IgD-negative memory B cell (primary cell): ENCODE measurements around the gene PRKRIP1. TPM values are rescaled to one million over a fixed set of nuclear protein-coding genes. Genes with fewer than 3 reads are reported as not detected.
A peak's percentile ranks its signal among the peaks of the same experiment; 100 is the strongest.

Experiments used
- H3K27ac Mint-ChIP-seq, 3 donors: one replicate each; pipeline ENCODE4 v1.8.0; 2020 to 2022; ENCODE audit warnings: mild to moderate bottlenecking in 3 of 3, mixed read lengths in 3 of 3, moderate library complexity in 1 of 3
- H3K27me3 Mint-ChIP-seq: one replicate; pipeline ENCODE4 v1.8.0; 2021; ENCODE audit warnings: mixed read lengths
- H3K36me3 Mint-ChIP-seq: one replicate; pipeline ENCODE4 v1.8.0; 2020; ENCODE audit warnings: mild to moderate bottlenecking, mixed read lengths
- H3K4me1 Mint-ChIP-seq, 3 donors: one replicate each; pipeline ENCODE4 v1.8.0; 2020 to 2022; ENCODE audit warnings: mixed read lengths in 3 of 3, mild to moderate bottlenecking in 1 of 3
- H3K4me3 Mint-ChIP-seq, 4 donors: one replicate each; pipeline ENCODE4 v1.8.0; 2020 to 2022; ENCODE audit warnings: mild to moderate bottlenecking in 4 of 4, mixed read lengths in 4 of 4, moderate library complexity in 3 of 4
- H3K9me3 Mint-ChIP-seq, 3 donors: one replicate each; pipeline ENCODE4 v1.8.0; 2020 to 2021; ENCODE audit warnings: mixed read lengths in 3 of 3, mild to moderate bottlenecking in 1 of 3
- polyA plus RNA-seq: library from polyadenylated mRNA; unstranded; fragments of 300-500 nt; fragmentation: Illumina TruSeq; gene quantifications from one replicate; pipeline ENCODE4 v1.2.3, GENCODE V29; 2021

The PRKRIP1 gene
- polyA plus RNA-seq, 1 donor from 2014 or later: 35.1 TPM

DNA sequence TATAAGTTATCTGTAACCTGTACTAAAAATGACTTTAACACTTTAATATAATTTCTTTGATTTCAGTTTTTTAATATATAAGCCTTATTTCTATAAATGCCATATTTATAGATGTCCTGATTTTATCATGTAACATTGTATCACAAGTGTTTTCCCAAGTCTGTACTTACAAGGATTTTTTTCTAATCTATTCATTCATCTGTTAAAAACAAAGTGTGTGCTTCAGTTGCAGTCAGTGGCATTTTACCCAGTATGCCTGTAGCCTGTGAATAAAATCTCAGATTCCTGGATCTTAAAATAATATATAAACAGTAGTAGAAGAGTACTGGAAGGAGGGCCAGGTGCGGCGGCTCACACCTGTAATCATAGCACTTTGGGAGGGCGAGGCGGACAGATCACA, 17.4 kb downstream of the PRKRIP1 start:
- Mint-ChIP-seq H3K36me3 (peaks cover 26% of the 10 kb centered on the region), H3K9me3 (no peaks in the 10 kb centered on the region), H3K27ac (no peak overlapping the region), H3K4me3 (no peak overlapping the region), H3K27me3 (peaks cover 2% of the 10 kb centered on the region), H3K4me1 (peaks cover 32 to 51% (median 50%) of the 10 kb centered on the region in 3 donors)

DNA sequence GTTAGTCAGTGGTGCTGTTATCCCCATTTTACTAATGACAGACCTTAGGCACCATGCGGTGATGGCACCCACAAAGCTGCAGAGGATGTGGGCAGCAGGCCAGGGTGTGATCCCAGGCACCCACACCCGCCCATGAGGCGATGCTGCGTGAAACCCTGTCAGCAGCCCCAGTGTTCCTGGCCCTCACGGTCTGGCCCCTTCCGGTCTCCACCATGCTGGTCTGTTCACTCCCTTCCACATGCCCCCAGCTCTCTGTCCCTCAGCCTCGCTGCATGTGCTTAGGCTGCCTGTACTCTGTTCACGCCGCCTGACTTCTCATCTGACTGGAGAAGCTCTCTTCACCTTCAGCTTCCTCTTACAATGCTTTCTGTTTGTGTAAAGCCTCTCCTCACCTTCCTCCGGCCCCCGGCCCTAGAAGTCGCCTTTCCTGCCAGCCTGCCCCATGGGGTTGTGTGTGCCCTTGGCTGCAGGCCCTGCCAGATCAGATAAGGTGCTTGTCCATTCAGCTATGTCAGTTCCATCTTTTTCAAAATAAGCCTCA, 19.6 kb downstream of the PRKRIP1 start:
- H3K36me3 Mint-ChIP-seq: peaks cover 20% of the 10 kb centered on the region
- peak overlapping the region; percentile 56 to 94 (median 82) for H3K4me3 Mint-ChIP-seq
- H3K27ac Mint-ChIP-seq: peak overlapping the region; percentile 76 to 95 (median 94)
- no peaks in the 10 kb centered on the region for H3K9me3 Mint-ChIP-seq
- H3K4me1 Mint-ChIP-seq: peaks cover 33 to 58% (median 48%) of the 10 kb centered on the region in 3 donors
- H3K27me3 Mint-ChIP-seq: peaks cover 3% of the 10 kb centered on the region

DNA sequence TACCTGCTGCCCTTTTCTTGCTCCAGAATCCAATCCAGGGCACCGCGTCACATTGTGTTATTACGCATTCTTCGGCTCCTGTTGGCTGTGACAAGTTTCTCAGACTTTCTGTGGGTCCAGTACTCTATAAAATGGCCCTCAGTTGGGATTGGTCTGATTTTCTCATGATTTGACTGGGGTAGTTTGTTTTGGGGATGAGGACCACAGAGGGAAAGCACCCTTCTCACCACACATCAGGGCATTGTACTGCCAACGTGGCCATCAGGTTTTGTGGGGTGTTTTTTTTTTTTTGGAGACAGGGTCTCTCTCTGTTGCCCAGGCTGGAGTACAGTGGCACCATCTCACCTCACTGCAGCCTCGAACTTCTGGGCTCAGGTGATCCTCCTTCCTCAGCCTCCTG, 20.2 kb downstream of the PRKRIP1 start:
- H3K9me3 Mint-ChIP-seq: no peaks in the 10 kb centered on the region
- H3K4me3 Mint-ChIP-seq: peak overlapping the region; percentile 56 to 94 (median 82)
- H3K27me3 Mint-ChIP-seq: peaks cover 5% of the 10 kb centered on the region
- H3K4me1 Mint-ChIP-seq: peaks cover 38 to 64% (median 52%) of the 10 kb centered on the region in 3 donors
- H3K27ac Mint-ChIP-seq: peak overlapping the region; percentile 76 to 95 (median 94)
- H3K36me3 Mint-ChIP-seq: peaks cover 20% of the 10 kb centered on the region

DNA sequence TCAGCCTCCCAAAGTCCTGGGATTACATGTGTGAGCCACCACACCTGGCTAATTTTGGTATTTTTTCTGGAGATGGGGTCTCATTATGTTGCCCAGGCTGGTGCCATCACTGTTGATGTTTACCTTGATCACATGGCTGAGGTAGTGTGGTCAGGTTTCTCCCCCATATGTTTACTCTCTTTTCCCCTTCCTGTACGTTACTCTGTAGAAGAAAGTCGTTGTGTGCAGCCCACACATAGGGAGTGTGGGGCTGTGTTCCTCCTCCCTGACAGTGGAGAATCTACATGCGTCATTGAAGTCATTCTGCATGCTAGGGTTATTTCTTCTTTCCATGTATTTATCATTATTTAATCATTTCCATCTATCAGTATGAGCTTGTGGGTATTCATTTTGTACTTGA, 20.9 kb downstream of the PRKRIP1 start:
- H3K9me3 Mint-ChIP-seq: no peaks in the 10 kb centered on the region
- H3K36me3 Mint-ChIP-seq: peaks cover 15% of the 10 kb centered on the region
- H3K27ac Mint-ChIP-seq: peak overlapping the region; percentile 76 to 95 (median 94)
- H3K4me1 Mint-ChIP-seq: peaks cover 38 to 67% (median 53%) of the 10 kb centered on the region in 3 donors
- H3K27me3 Mint-ChIP-seq: peaks cover 5% of the 10 kb centered on the region
- peak overlapping the region in 3 of 4 donors; percentile 54 to 87 (median 72) for H3K4me3 Mint-ChIP-seq

DNA sequence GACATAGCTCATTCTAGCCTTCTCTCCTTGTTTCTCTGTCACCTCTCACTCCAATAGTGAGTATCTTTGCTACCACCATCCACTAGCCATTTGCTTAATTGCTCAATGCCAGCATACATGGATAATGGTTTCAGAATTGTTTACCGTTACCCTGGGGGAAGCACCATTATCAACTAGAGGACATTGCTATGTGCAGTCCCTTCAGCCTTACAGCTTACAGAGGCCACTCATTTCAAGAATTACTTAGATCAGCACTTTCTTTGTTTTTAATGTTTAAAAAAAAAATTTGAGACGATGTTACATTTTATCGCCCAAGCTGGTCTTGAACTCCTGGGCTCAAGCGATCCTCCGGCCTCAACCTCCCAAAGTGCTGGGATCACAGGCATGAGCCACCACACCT, 22.4 kb downstream of the PRKRIP1 start:
- H3K27me3 Mint-ChIP-seq: peaks cover 5% of the 10 kb centered on the region
- peaks cover 13% of the 10 kb centered on the region for H3K36me3 Mint-ChIP-seq
- H3K27ac Mint-ChIP-seq: peak overlapping the region in 2 of 3 donors; percentile 25 to 88
- peaks cover 33 to 66% (median 55%) of the 10 kb centered on the region in 3 donors for H3K4me1 Mint-ChIP-seq
- H3K4me3 Mint-ChIP-seq: peak overlapping the region in 3 of 4 donors; percentile 22 to 87 (median 63)
- H3K9me3 Mint-ChIP-seq: no peaks in the 10 kb centered on the region

DNA sequence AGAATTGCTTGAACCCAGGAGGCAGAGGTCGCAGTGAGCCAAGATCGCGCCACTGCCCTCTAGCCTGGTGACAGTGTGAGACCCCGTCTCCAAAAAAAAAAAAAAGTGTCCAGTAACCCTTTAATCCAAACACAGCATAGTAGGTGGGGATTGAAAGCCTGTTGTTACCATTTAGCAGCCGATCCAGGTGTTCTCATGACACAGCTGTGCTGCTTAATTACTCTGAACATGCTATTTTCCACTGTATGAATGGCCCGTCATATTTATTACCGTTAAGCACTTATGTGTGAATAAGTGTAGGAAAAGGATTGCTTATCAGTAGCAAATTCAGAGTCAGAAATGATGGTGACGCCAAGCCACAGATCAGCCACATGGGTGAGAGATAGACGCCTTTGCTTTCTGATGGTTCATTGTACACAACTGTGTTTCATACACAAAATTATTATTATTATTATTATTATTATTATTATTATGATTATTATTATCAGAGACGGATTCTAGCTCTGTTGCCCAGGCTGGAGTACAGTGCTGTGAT, 25.6 kb downstream of the PRKRIP1 start:
- Mint-ChIP-seq H3K9me3 (no peaks in the 10 kb centered on the region), H3K27ac (peak overlapping the region; percentile 33 to 91 (median 89)), H3K4me1 (peaks cover 45 to 69% (median 67%) of the 10 kb centered on the region in 3 donors), H3K36me3 (peaks cover 9% of the 10 kb centered on the region), H3K4me3 (peak overlapping the region in 2 of 4 donors; percentile 33 to 37), H3K27me3 (peaks cover 3% of the 10 kb centered on the region)

DNA sequence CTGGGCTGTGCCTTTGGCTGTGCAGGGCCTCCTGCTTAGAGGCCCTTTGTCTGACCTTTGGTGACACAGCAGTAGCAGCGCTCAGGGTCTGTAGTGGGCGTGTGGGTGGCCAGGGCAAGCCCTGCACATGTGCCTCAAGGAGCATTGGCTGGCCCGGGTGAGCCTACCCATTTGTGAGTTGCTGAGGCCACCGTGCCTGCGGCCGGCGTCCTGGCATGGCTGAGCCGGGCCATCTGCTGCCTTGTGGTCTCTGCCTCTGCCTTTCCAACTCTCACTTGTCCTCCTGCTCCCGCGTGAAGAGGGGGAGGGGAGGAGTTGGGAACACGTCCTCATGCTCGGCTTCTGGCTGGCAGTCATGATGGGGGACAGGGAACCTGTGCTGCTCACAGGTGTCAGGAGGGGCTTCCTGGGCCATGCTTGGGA, 28.0 kb downstream of the PRKRIP1 start:
- Mint-ChIP-seq H3K36me3 (peaks cover 2% of the 10 kb centered on the region), H3K4me1 (peaks cover 37 to 69% (median 64%) of the 10 kb centered on the region in 3 donors), H3K9me3 (no peaks in the 10 kb centered on the region), H3K27me3 (peaks cover 3% of the 10 kb centered on the region), H3K4me3 (peak overlapping the region; percentile 67 to 95 (median 93)), H3K27ac (peak overlapping the region; percentile 100)

DNA sequence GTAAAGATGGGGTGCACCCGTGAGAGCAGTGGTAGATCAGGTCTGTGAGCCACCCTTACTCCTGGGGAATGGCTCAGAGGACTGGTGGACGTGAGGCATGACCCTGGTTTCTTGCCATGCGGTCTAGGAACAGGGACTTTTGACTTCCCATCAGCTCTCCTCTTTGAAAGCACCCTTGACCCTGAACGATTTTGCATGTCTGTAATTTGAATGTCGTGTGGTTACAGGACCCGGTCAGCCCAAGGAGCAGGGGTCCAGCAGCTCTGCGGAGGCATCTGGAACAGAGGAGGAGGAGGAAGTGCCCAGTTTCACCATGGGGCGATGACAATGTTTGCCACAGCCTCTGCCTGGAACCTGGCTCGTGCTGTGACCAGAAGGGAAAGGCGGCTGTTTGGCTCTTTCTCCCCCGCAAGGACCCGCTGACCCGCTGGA, 28.6 kb downstream of the PRKRIP1 start:
- H3K9me3 Mint-ChIP-seq: no peaks in the 10 kb centered on the region
- H3K27me3 Mint-ChIP-seq: peaks cover 3% of the 10 kb centered on the region
- peaks cover 41 to 71% (median 65%) of the 10 kb centered on the region in 3 donors for H3K4me1 Mint-ChIP-seq
- peaks cover 2% of the 10 kb centered on the region for H3K36me3 Mint-ChIP-seq
- H3K4me3 Mint-ChIP-seq: peak overlapping the region; percentile 67 to 95 (median 93)
- peak overlapping the region; percentile 100 for H3K27ac Mint-ChIP-seq

DNA sequence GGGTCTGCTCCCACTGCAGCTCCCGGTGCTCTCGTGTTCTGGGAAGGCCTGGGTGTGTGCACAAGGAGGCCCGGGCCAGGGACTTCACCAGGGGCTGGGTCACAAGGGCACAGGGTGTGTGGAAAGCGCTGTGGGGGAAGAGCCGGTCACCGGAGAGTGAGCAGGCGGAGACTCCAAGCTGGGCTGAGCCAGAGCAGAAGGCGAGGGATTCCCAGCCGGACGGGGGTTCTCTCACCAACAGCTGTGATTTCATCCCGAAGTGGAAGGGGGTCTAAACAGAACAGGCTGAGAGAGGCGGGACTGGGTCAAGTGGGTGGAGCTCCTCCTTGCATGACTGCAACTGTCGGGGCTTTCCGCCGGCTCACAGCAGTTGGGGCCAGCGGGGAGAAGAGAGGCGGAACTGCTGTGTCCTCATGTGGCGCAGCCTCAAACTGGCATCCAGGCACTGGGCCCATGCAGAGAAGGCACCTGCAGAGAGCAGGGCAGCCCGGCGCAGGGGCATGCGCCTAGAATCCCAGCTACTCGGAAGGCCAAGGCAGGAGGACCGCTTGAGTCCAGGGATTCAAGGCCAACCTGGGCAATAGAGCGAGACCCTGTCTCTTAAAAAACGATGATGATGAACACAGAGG, 29.6 kb downstream of the PRKRIP1 start:
- Mint-ChIP-seq H3K36me3 (peaks cover 2% of the 10 kb centered on the region), H3K9me3 (no peaks in the 10 kb centered on the region), H3K4me3 (peak overlapping the region; percentile 67 to 95 (median 93)), H3K27ac (peak overlapping the region; percentile 100), H3K27me3 (peaks cover 2% of the 10 kb centered on the region), H3K4me1 (peaks cover 34 to 63% (median 62%) of the 10 kb centered on the region in 3 donors)

DNA sequence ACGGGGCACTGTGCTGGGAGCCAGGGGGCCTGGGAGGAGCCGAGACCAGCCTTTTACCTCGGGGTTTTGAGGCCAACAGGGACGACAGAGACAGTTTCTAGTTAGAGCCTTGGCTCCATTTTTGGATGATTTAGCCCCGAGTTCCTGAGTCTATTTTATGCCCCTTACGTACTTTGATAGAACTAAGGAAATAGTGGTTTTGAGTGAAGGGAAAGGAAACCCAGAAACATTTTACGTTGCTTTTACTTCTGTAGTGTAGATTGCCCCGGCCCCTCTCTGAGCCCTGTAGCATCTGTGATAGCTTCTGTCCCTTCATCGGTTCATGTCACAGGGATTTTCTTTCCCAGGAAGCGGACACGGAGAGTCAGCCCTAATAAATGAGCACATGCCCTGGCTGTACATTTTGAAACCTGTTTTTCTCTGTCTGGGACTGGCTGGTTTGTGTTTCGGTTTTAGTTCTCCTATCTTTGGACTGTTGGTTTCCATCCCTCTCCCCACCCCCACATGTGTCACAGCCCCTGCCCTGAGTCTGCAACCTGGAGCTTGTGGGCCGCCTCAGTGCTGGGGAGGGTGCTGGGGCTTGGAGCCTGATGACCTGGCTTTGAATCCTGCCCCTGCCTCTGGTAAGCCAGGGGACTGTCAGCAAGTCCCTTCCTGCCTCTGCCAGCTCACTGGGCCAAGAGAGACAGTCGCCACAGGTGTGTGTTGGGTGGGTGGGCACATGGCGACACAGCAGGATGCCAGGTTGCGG, 30.3 kb downstream of the PRKRIP1 start:
- Mint-ChIP-seq H3K27ac (peak overlapping the region; percentile 100), H3K27me3 (no peaks in the 10 kb centered on the region)

DNA sequence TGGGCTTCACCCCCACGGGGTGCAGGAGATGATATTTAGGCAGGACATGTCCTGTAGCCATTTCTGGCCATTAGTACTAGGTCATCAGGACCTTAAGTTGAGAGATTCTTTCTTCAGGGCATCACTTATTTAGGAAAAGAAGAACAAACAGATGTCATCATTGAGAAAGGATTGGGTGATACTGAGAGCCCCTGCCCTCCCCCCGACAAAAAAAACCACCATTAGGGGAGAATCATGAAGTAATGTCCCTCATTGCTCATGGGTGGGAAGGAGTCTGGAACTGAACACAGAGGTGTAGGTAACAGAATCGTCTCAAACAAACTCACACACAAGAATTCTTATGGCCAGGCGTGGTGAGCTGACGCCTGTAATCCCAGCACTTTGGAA, 30.8 kb downstream of the PRKRIP1 start:
- H3K4me3 Mint-ChIP-seq: peak overlapping the region; percentile 67 to 95 (median 93)
- H3K36me3 Mint-ChIP-seq: peaks cover 2% of the 10 kb centered on the region
- peaks cover 36 to 67% (median 66%) of the 10 kb centered on the region in 3 donors for H3K4me1 Mint-ChIP-seq
- H3K9me3 Mint-ChIP-seq: no peaks in the 10 kb centered on the region
- peak overlapping the region; percentile 100 for H3K27ac Mint-ChIP-seq
- H3K27me3 Mint-ChIP-seq: no peaks in the 10 kb centered on the region

More for the DNA sequence above, 30.3 kb downstream of the PRKRIP1 start:
- Mint-ChIP-seq H3K36me3 (peaks cover 2% of the 10 kb centered on the region), H3K4me3 (peak overlapping the region; percentile 67 to 95 (median 93)), H3K9me3 (no peaks in the 10 kb centered on the region), H3K4me1 (peaks cover 30 to 65% (median 64%) of the 10 kb centered on the region in 3 donors)

DNA sequence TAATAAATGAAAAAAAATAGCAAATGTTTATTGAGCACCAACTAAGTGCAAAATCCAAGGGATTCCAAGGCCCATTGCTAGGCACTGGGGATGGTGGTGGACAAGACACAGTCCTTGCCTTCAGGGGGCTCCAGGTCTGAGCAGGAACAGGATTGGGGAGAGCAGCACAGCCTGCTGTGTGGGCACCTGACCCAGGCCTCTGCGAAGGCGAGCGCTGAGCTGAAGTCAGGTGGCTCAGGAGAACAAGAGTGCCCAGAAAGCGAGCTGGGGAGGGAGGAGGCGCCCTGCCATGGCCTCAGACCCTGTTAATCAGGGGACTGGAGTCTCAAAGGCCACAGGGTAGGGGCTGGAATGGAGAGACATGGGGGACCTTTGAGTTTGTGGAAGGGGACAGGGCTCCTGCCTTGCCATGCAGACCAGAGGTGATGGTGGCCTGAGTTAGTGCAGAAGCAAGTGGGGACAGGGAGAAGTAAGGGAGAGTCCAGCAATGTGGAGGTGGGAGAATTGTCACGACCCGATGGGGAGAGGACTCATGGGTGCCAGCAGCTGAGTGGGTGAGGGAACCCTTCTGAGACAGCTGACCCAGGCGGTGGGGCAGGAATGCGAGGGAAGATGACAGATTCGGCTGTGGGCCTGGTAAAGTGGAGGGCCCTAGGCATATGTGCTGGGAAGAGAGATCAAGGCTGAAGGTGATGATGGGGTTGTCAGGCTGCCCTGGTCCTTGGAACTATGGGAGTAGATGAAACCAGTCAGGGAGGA, 33.2 kb downstream of the PRKRIP1 start:
- Mint-ChIP-seq H3K36me3 (peaks cover 3% of the 10 kb centered on the region), H3K27ac (peak overlapping the region; percentile 86 to 94 (median 91)), H3K4me3 (peak overlapping the region in 3 of 4 donors; percentile 70 to 79 (median 77)), H3K9me3 (no peaks in the 10 kb centered on the region), H3K4me1 (peaks cover 36 to 60% (median 59%) of the 10 kb centered on the region in 3 donors), H3K27me3 (no peaks in the 10 kb centered on the region)

DNA sequence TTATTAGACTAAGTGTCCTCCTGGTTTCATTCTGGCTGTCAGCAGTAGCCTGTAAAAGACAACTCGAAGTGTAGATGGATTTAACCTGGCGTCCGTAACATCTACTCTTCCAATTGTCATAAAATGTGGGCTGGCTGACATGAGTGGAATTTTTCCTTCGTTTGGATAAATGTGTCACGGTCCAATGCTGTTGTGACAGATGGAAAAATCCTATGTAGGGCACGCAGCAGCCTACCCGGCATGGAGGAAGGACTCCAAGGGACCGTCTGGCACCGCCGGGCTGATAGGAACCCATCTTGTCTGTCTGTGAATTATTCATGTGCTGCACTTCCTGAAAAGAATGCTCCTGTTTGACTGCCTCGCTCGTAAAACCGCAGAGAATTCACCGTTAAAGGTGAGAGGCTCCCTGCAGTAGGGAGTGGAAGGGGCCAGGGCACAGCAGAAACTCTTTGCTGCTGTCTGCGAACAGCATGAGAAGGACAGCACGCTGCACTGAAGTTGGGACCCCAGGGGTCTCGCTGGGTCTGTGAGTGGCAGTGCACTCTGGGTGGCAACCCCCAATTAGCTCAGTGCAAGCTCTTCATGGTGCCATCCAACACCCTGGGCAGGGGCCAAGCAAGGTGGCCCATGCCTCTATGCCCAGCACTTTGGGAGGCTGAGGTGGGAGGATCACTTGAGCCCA, 35.6 kb downstream of the PRKRIP1 start:
- Mint-ChIP-seq H3K4me1 (peaks cover 19 to 54% (median 53%) of the 10 kb centered on the region in 3 donors), H3K27ac (peak overlapping the region; percentile 98 to 100 (median 99)), H3K27me3 (no peaks in the 10 kb centered on the region), H3K36me3 (peaks cover 12% of the 10 kb centered on the region), H3K4me3 (peak overlapping the region; percentile 72 to 97 (median 92)), H3K9me3 (no peaks in the 10 kb centered on the region)
